ENCODE data around the gene MOXD1. TPM values are rescaled to one million over a fixed set of nuclear protein-coding genes. Genes with fewer than 3 reads are reported as not detected.

Gene MOXD1
- total RNA-seq, 1 donor from 2014 or later: 83.6 TPM

DNA sequence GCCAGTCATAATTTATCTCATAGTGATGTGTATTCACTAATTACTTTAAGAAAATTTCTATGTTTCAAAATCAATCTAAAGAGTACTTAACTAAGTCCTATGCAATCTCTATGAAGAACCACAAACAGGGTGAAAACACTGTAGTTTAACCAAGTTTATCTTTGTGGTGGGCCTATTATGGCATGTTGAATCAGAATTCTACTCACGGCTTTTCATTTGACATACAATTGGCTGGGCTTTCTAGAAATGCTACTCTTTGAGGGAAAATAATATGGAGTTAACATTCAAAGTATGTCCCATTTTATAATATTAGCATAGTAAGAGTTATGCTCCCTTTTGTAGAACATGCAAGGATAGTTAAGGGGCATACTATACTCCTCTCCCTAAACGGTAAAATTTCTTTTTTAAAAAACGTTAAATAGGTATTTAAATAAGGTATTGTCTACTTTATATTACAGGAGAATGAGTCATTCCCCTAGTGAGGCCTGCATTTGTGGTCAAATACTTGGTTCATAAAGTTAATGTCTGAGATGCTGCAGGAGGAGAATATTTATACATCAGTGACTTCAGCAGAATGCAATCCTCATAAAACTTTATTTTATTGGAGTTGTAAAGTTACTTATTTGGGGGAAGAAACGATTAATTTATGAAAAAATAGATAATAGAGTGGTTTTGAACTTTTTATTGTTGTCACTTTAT is 1.8 kb downstream of the MOXD1 start:
- Mint-ChIP-seq H3K4me1 (peaks cover 47% of the 10 kb centered on the region), H3K36me3 (ENCODE audit: low read depth) (peaks cover 21% of the 10 kb centered on the region), H3K9me3 (peaks cover 15% of the 10 kb centered on the region), H3K27ac (ENCODE audit: unreplicated experiment) (no peak overlapping the region), H3K4me3 (peak overlapping the region; percentile 91), H3K27me3 (ENCODE audit: low read depth) (peaks cover 45% of the 10 kb centered on the region)
- DNase-seq (ENCODE audit: low read depth, low spot score): no peak
- TF ChIP-seq CTCF (conservative IDR thresholded peaks at IDR 0.05): no peak

DNA sequence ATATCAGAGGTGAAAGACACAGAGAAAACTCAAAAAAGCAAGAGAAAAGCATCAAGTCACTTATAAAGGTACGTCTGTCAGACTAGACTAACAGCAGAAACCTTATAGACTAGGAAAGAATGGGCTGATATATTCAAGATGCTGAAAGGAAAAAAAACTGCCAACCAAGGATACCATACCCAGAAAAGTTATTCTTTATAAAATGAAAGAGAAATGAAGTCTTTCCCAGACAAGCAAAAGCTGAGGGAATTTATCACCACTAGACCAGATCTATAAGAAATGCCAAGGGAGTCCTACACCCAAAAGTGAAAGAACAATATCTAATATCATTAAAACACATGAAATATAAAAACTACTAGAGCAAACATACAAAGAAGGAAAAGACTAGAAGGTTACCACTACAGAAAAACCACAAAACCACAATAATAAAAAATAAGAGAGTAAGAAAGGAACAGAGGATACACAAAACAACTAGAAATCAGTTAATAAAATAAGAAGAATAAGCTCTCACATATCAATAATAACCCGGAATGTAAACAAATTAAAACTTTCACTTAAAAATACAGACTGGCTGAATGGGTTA is 6.2 kb downstream of the MOXD1 start:
- peaks cover 8% of the 10 kb centered on the region for H3K27me3 Mint-ChIP-seq (ENCODE audit: low read depth)
- DNase-seq (ENCODE audit: low read depth, low spot score): no peak
- peak overlapping the region; percentile 20 for H3K4me3 Mint-ChIP-seq
- H3K4me1 Mint-ChIP-seq: peaks cover 56% of the 10 kb centered on the region
- no peak for TF ChIP-seq CTCF (conservative IDR thresholded peaks at IDR 0.05)
- no peak overlapping the region for H3K27ac Mint-ChIP-seq (ENCODE audit: unreplicated experiment)
- H3K36me3 Mint-ChIP-seq (ENCODE audit: low read depth): peaks cover 36% of the 10 kb centered on the region
- H3K9me3 Mint-ChIP-seq: peaks cover 21% of the 10 kb centered on the region

GRCh38 chr6:132392792-132393191 is 8.5 kb downstream of the MOXD1 start:
- Mint-ChIP-seq H3K4me1 (peaks cover 53% of the 10 kb centered on the region), H3K4me3 (peak overlapping the region; percentile 62), H3K27ac (ENCODE audit: unreplicated experiment) (peak overlapping the region; percentile 48), H3K9me3 (peaks cover 21% of the 10 kb centered on the region), H3K27me3 (ENCODE audit: low read depth) (no peaks in the 10 kb centered on the region), H3K36me3 (ENCODE audit: low read depth) (peaks cover 36% of the 10 kb centered on the region)
- TF ChIP-seq CTCF (conservative IDR thresholded peaks at IDR 0.05): no peak
- DNase-seq (ENCODE audit: low read depth, low spot score): no peak

DNA sequence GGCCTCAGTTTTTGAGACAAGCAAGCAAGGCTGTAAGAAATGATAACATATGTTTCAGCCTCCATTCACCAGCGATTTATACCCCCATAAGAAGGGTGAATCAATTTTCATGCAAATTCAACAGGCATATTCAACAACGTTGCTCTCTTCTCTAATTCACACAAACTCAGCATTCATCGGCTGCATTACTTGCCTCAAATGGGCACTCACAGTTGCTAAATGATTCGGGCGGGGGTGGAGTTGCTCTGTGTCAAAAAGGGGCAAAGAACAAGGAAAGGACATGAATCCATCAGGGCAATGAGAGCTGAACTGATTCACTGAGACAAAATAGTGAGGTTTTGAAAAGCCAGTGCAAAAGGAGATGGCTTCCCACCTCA is 9.0 kb downstream of the MOXD1 start:
- Mint-ChIP-seq H3K9me3 (peaks cover 21% of the 10 kb centered on the region), H3K4me3 (peak overlapping the region; percentile 62), H3K27ac (ENCODE audit: unreplicated experiment) (peak overlapping the region; percentile 94)

More for the DNA sequence above, 9.0 kb downstream of the MOXD1 start:
- H3K36me3 Mint-ChIP-seq (ENCODE audit: low read depth): peaks cover 36% of the 10 kb centered on the region
- H3K27me3 Mint-ChIP-seq (ENCODE audit: low read depth): no peaks in the 10 kb centered on the region
- H3K4me1 Mint-ChIP-seq: peaks cover 49% of the 10 kb centered on the region
- no peak for TF ChIP-seq CTCF (conservative IDR thresholded peaks at IDR 0.05)
- DNase-seq (ENCODE audit: low read depth, low spot score): no peak
